ENCODE results near the gene DHRS7B. TPM values are rescaled to one million over a fixed set of nuclear protein-coding genes. Genes with fewer than 3 reads are reported as not detected.
"Not testable (repeated sequence)": the region's sequence is repeated elsewhere in the genome, so short reads cannot be mapped to it uniquely, and the experiment has no call there.

The DHRS7B gene
- total RNA-seq, 2 experiments from 2014 or later = 14.1 to 14.7 TPM

DNA sequence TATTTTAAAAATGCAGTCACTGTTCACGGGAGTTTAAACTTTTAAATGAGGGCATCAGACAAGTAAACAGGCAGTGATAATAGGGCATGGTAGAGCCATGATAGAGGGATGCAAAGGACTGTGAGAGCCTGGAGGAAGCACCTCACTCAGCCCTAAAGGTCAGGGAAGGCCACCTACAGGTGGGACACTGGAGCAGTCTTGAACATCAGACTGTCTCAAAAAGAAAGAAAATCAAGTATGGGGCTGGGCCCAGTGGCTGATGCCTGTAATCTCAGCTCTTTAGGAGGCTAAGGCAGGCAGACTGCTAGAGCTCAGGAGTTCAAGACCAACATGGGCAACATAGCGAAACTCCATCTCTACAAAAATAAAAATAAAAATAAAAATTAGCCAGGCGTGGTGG lies 31.0 kb upstream of the DHRS7B start:
- ChIA-PET CTCF (interaction anchor here (0.8 to 2.0 kb wide), 4 partner anchors 8 to 53 kb away, joined by 3 to 6 read pairs (median 3); partner anchors contain the start of gene USP22), POLR2A (no interaction called here)
- peaks cover 25% of the 10 kb centered on the region for H3K4me1 Mint-ChIP-seq
- H3K36me3 Mint-ChIP-seq (ENCODE audit: low read depth) = no peaks in the 10 kb centered on the region
- no peak overlapping the region for H3K27ac Mint-ChIP-seq
- H3K4me3 Mint-ChIP-seq = no peak overlapping the region
- H3K27me3 Mint-ChIP-seq = no peaks in the 10 kb centered on the region
- H3K9me3 Mint-ChIP-seq = no peaks in the 10 kb centered on the region
- no peak for DNase-seq

DNA sequence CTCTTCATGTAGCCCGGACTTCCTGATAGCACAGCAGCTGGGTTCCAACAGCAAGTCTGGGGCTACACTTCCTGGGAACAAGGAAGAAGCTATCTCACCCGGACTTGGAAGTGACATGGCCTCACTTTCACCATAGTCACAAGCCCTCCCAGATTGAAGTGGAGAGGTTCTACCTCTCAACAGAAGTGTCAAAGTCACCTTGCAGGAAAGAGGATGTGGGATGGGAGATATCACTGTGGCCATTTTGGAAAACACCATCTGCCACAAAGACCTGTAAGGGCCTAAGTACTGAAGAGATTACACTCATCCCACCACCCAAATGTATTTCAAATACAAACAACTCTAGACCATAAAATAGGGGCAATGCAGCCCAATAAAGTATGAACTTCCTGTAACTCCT lies 29.9 kb upstream of the DHRS7B start:
- ChIA-PET CTCF (no interaction called here), POLR2A (no interaction called here)
- H3K36me3 Mint-ChIP-seq (ENCODE audit: low read depth) = no peaks in the 10 kb centered on the region
- H3K4me1 Mint-ChIP-seq = peaks cover 25% of the 10 kb centered on the region
- H3K9me3 Mint-ChIP-seq = no peaks in the 10 kb centered on the region
- H3K27me3 Mint-ChIP-seq = no peaks in the 10 kb centered on the region
- H3K4me3 Mint-ChIP-seq = no peak overlapping the region
- no peak overlapping the region for H3K27ac Mint-ChIP-seq
- DNase-seq = no peak

GRCh38 chr17:21098934-21099689 lies 27.7 kb upstream of the DHRS7B start:
- no peaks in the 10 kb centered on the region for H3K27me3 Mint-ChIP-seq
- no peaks in the 10 kb centered on the region for H3K9me3 Mint-ChIP-seq
- ChIA-PET CTCF (interaction anchor here (0.6 to 2.8 kb wide), 12 partner anchors 8 to 333 kb away, joined by 3 to 17 read pairs (median 4); partner anchors contain the start of gene USP22), POLR2A (interaction anchor here (2.1 kb wide), 1 partner anchor 56 kb away, joined by 13 read pairs; the partner anchor contains the start of gene USP22)
- H3K27ac Mint-ChIP-seq = peak overlapping the region; percentile 98
- H3K4me3 Mint-ChIP-seq = peak overlapping the region; percentile 86
- H3K36me3 Mint-ChIP-seq (ENCODE audit: low read depth) = no peaks in the 10 kb centered on the region
- peak; percentile 88 for DNase-seq
- peaks cover 25% of the 10 kb centered on the region for H3K4me1 Mint-ChIP-seq

DNA sequence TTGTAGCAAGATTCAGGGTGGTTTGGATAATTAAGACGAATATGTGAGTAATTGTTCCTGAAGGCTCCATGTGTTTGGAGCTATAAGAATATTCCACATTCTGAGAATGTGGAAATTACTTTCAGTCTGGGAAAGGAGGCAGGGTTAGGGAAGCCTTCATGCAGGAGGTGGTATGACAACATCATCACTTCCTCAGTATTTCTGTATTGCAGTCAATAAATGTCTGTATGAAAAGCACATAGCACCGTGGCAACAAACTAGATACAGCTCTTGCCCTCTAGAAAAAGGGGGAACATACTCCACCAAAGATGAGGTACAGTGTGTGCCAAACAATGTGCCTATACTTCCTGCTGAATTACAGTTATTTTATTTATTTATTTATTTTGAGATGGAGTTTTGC lies 26.1 kb upstream of the DHRS7B start:
- POLR2A ChIA-PET = interaction anchor here (2.1 kb wide), 1 partner anchor 57 kb away, joined by 13 read pairs; the partner anchor contains the start of gene USP22
- CTCF ChIA-PET = interaction anchor here (0.7 to 2.8 kb wide), 6 partner anchors 8 to 844 kb away, joined by 3 to 17 read pairs (median 4); partner anchors contain the start of gene USP22
- no peak overlapping the region for H3K4me3 Mint-ChIP-seq
- no peaks in the 10 kb centered on the region for H3K36me3 Mint-ChIP-seq (ENCODE audit: low read depth)
- no peak overlapping the region for H3K27ac Mint-ChIP-seq
- no peak for DNase-seq
- no peaks in the 10 kb centered on the region for H3K9me3 Mint-ChIP-seq
- H3K27me3 Mint-ChIP-seq = no peaks in the 10 kb centered on the region
- peaks cover 23% of the 10 kb centered on the region for H3K4me1 Mint-ChIP-seq

DNA sequence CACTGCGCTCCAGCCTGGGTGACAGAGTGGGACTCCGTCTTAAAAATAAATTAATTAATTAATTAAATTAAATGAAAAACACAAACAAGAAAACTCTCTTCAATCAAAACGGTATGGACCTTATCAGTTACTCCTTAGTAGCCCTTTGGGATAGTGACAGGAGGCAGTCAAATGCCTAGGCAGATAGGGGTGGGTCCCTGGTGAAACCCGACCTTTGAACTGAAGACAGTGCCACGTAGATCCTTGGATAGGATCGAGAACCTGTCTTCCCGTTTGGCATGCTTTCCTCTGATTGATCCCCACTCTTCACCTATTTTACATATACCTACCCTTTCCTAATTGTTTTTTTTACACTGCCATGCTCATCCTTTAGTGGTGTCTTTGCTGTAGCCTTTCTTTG lies 22.2 kb upstream of the DHRS7B start:
- peaks cover 2% of the 10 kb centered on the region for H3K27me3 Mint-ChIP-seq
- H3K27ac Mint-ChIP-seq = no peak overlapping the region
- H3K9me3 Mint-ChIP-seq = no peaks in the 10 kb centered on the region
- no peak for DNase-seq
- no peaks in the 10 kb centered on the region for H3K36me3 Mint-ChIP-seq (ENCODE audit: low read depth)
- H3K4me3 Mint-ChIP-seq = no peak overlapping the region
- ChIA-PET POLR2A (no interaction called here), CTCF (interaction anchor here (1.1 to 1.2 kb wide), 3 partner anchors 9 to 62 kb away, joined by 3 read pairs; partner anchors contain the start of gene USP22)
- peaks cover 5% of the 10 kb centered on the region for H3K4me1 Mint-ChIP-seq

- Mint-ChIP-seq H3K27ac (no peak overlapping the region), H3K9me3 (no peaks in the 10 kb centered on the region), H3K27me3 (peaks cover 2% of the 10 kb centered on the region), H3K36me3 (ENCODE audit: low read depth) (no peaks in the 10 kb centered on the region), H3K4me1 (peaks cover 3% of the 10 kb centered on the region), H3K4me3 (no peak overlapping the region)
- ChIA-PET CTCF (interaction anchor here (1.1 to 1.2 kb wide), 2 partner anchors 11 to 62 kb away, joined by 3 read pairs; partner anchors contain the start of gene USP22), POLR2A (no interaction called here)
- DNase-seq = no peak
Observed at GRCh38 chr17:21105064-21105894, 21.5 kb upstream of the DHRS7B start.

DNA sequence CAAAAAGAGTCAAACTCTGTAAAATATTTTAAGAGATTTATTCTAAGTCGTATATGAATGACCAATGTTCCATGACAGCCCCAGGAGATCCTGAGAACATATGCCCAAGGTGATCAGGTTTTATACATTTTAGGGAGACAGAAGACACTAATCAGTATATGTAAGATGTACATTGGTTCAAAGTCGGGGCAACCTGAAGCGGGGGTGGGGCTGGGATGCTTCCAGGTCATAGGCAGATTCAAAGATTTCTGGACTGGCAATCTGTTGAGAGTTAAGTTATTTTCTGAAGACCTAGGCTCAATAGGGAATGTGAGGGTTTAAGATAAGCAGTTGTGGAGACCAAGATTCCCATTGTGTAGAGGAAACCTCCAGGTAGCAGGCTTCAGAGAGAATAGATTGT lies 20.4 kb upstream of the DHRS7B start:
- Mint-ChIP-seq H3K27me3 (peaks cover 2% of the 10 kb centered on the region), H3K36me3 (ENCODE audit: low read depth) (no peaks in the 10 kb centered on the region), H3K27ac (no peak overlapping the region), H3K4me1 (no peaks in the 10 kb centered on the region), H3K4me3 (no peak overlapping the region), H3K9me3 (no peaks in the 10 kb centered on the region)
- ChIA-PET CTCF (no interaction called here), POLR2A (no interaction called here)
- no peak for DNase-seq

DNA sequence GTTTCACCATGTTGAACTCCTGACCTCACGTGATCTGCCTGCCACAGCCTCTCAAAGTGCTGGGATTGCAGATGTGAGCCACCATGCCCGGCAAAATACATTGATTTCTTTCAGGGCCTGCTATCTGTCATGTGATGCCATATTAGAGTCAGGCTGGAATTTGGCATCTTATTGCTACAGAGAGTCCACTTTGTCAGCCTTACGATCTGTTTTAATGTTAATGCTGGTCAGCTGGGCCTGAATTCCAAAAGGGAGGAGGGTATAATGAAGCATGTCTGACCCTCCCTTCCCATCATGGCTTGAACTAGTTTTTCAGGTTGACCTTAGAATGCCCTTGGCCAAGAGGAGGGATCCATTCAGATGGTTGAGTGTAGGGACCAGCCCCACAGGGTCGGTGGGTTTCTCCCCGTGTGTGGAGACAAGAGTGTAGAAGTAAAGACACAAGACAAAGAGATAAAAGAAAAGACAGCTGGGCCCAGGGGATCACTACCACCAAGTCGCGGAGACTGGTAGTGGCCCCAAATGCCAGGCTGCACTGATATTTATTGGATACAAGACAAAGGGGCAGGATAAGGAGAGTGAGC lies 19.6 kb upstream of the DHRS7B start:
- DNase-seq; H3K36me3 Mint-ChIP-seq (ENCODE audit: low read depth); H3K4me3 Mint-ChIP-seq; H3K27me3 Mint-ChIP-seq; POLR2A ChIA-PET; CTCF ChIA-PET; H3K9me3 Mint-ChIP-seq; H3K27ac Mint-ChIP-seq; H3K4me1 Mint-ChIP-seq: not testable (repeated sequence)

- CTCF ChIA-PET = interaction anchor here (1.7 to 1.9 kb wide), 2 partner anchors 9 to 11 kb away, joined by 5 to 7 read pairs; no protein-coding TSS in a partner anchor
- POLR2A ChIA-PET = no interaction called here
Observed at GRCh38 chr17:21108651-21109050, 18.1 kb upstream of the DHRS7B start.

DNA sequence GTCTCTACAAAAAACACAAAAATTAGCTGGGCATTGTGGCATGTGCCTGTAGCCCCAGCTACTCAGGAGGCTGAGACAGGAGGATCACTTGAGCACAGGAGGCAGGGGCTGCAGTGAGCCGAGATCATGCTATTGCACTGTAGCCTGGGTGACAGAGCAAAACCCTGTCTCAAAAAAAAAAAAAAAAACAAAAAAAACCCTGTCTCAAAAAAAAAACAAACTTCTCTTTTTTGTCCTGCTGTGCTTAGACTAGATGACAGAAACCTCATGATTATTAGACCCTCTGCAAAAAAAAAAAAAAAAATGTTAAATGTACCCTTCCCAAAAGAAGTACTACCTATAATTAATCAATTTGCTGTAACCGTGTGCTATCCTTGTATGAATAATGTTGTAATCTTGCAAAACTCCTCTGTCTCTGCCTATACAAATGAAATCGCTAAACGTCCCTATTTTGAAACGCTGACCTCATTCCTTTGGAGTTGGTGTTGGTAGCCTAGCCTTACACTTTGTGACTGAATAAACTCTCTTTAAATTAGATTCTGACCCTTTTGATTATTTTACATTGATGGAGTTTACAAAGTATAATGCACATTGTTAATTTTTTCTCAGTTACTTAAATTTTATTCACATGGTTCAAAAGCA lies 13.6 kb upstream of the DHRS7B start:
- CTCF ChIA-PET = interaction anchor here (0.7 kb wide), 1 partner anchor 410 kb away, joined by 3 read pairs; no protein-coding TSS in a partner anchor
- DNase-seq = no peak

More at GRCh38 chr17:21108651-21109050, 18.1 kb upstream of the DHRS7B start:
- Mint-ChIP-seq H3K4me3 (no peak overlapping the region), H3K36me3 (ENCODE audit: low read depth) (no peaks in the 10 kb centered on the region), H3K9me3 (no peaks in the 10 kb centered on the region), H3K27me3 (peaks cover 2% of the 10 kb centered on the region), H3K27ac (no peak overlapping the region), H3K4me1 (no peaks in the 10 kb centered on the region)
- no peak for DNase-seq

GRCh38 chr17:21113716-21114115 lies 13.0 kb upstream of the DHRS7B start:
- H3K27ac Mint-ChIP-seq = no peak overlapping the region
- DNase-seq = no peak
- POLR2A ChIA-PET = no interaction called here
- peaks cover 8% of the 10 kb centered on the region for H3K27me3 Mint-ChIP-seq
- H3K4me1 Mint-ChIP-seq = no peaks in the 10 kb centered on the region
- no peaks in the 10 kb centered on the region for H3K36me3 Mint-ChIP-seq (ENCODE audit: low read depth)
- no peaks in the 10 kb centered on the region for H3K9me3 Mint-ChIP-seq
- CTCF ChIA-PET = no interaction called here
- H3K4me3 Mint-ChIP-seq = no peak overlapping the region

More for the DNA sequence above, 13.6 kb upstream of the DHRS7B start:
- Mint-ChIP-seq H3K9me3 (no peaks in the 10 kb centered on the region), H3K27ac (no peak overlapping the region), H3K4me3 (no peak overlapping the region), H3K36me3 (ENCODE audit: low read depth) (no peaks in the 10 kb centered on the region), H3K27me3 (peaks cover 8% of the 10 kb centered on the region), H3K4me1 (no peaks in the 10 kb centered on the region)
- POLR2A ChIA-PET = no interaction called here

GRCh38 chr17:21114791-21115190 lies 12.0 kb upstream of the DHRS7B start:
- H3K36me3 Mint-ChIP-seq (ENCODE audit: low read depth); H3K27me3 Mint-ChIP-seq; H3K27ac Mint-ChIP-seq; CTCF ChIA-PET; H3K4me1 Mint-ChIP-seq; H3K4me3 Mint-ChIP-seq; POLR2A ChIA-PET; H3K9me3 Mint-ChIP-seq; DNase-seq: not testable (repeated sequence)

Measured in activated CD4-positive, alpha-beta T cell treated with anti-CD3 and anti-CD28 coated beads, Interleukin-2, amount 10 ng/mL, durations not matched to agents 7 days and 5 days (primary cell).